Natural killer cell (primary cell): ENCODE results near the gene TMEM269. TPM values are rescaled to one million over a fixed set of nuclear protein-coding genes. Genes with fewer than 3 reads are reported as not detected.

Source experiments
- ATAC-seq, 3 donors: fragments of 150-1000 bp in 2 of 3; fragments of 200-7000 bp in 1 of 3; cut with Tn5 transposase; 1 replicate in 1 of 3; 2 replicates in 2 of 3; pipeline ENCODE4 v1.10.0; 2021; ENCODE audit warnings: mild to moderate bottlenecking in 2 of 3, moderate library complexity in 2 of 3
- DNase-seq, 2 donors: peaks; one replicate each; pipeline versions ENCODE4 v3.0.0 to v3.0.0-alpha.2; 2013 to 2021; ENCODE audit warnings: mixed read lengths in 1 of 2
- H3K27ac ChIP-seq: one replicate; pipeline ENCODE4 v1.5.1; 2013; ENCODE audit warnings: mild to moderate bottlenecking, low read length
- H3K27me3 ChIP-seq: one replicate; pipeline ENCODE4 v1.6.1; 2013; ENCODE audit warnings: low read length; ENCODE audit not compliant: control insufficient read depth, insufficient read depth
- H3K36me3 ChIP-seq: one replicate; pipeline ENCODE4 v1.6.1; 2013; ENCODE audit warnings: low read length; ENCODE audit not compliant: control insufficient read depth, insufficient read depth
- H3K4me1 ChIP-seq: one replicate; pipeline ENCODE4 v1.6.1; 2013; ENCODE audit warnings: low read length; ENCODE audit not compliant: control insufficient read depth, insufficient read depth
- H3K4me3 ChIP-seq: one replicate; pipeline ENCODE4 v1.5.1; 2013; ENCODE audit warnings: low read length
- H3K9me3 ChIP-seq: one replicate; pipeline ENCODE4 v1.6.1; 2013; ENCODE audit warnings: low read length; ENCODE audit not compliant: control insufficient read depth, insufficient read depth
- H3K27ac Mint-ChIP-seq, 2 donors: one replicate each; pipeline ENCODE4 v1.8.0; 2022; ENCODE audit warnings: mild to moderate bottlenecking in 2 of 2, mixed read lengths in 2 of 2, moderate library complexity in 1 of 2
- H3K27me3 Mint-ChIP-seq, 2 donors: one replicate each; pipeline ENCODE4 v1.8.0; 2022; ENCODE audit warnings: low read depth in 2 of 2, mixed read lengths in 2 of 2
- H3K36me3 Mint-ChIP-seq: one replicate; pipeline ENCODE4 v1.8.0; 2022; ENCODE audit warnings: mixed read lengths
- H3K4me1 Mint-ChIP-seq, 2 donors: one replicate each; pipeline ENCODE4 v1.8.0; 2022; ENCODE audit warnings: mixed read lengths in 2 of 2
- H3K4me3 Mint-ChIP-seq: one replicate; pipeline ENCODE4 v1.8.0; 2022; ENCODE audit warnings: mild to moderate bottlenecking, moderate library complexity, mixed read lengths
- H3K9me3 Mint-ChIP-seq, 2 donors: one replicate each; pipeline ENCODE4 v1.8.0; 2022; ENCODE audit warnings: mixed read lengths in 2 of 2
- CTCF ChIP-seq: fragments of 200-600 bp; IDR thresholded peaks from one replicate; pipeline ENCODE4 v1.8.0; 2022; ENCODE audit warnings: antibody characterized with exemption
- WGBS: methylation state at CpG from one replicate; pipeline ENCODE4 v1.1.7; 2013; ENCODE audit warnings: missing lambda C conversion rate; ENCODE audit not compliant: insufficient coverage; 5-methylcytosine and 5-hydroxymethylcytosine counted together
- intact Hi-C: fragments of 100-400 bp; cut with micrococcal nuclease; formaldehyde crosslinking; loops from one replicate; pipeline ENCODE4 v1.14.2; 2022
- total RNA-seq, 4 donors: library from RNA; stranded (reverse); fragments of 120-200 nt in 1 of 4; gene quantifications; one replicate each; pipeline versions ENCODE4 v1.2.3 to v1.2.4, GENCODE V29; 2013 to 2022

TMEM269 gene
- total RNA-seq, 3 donors from 2014 or later (not counting 1 experiment from before 2014, with no cell fraction given), result 0.18 to 1.4 (median 0.33) TPM

- Mint-ChIP-seq H3K27me3 (no peaks in the 10 kb centered on the region), H3K9me3 (no peaks in the 10 kb centered on the region), H3K4me3 (no peak overlapping the region), H3K27ac (no peak overlapping the region), H3K36me3 (no peaks in the 10 kb centered on the region), H3K4me1 (no peaks in the 10 kb centered on the region)
- Histone ChIP-seq H3K27me3 (no peaks in the 10 kb centered on the region), H3K27ac (no peak overlapping the region), H3K4me1 (no peaks in the 10 kb centered on the region), H3K4me3 (no peak overlapping the region), H3K36me3 (no peaks in the 10 kb centered on the region), H3K9me3 (no peaks in the 10 kb centered on the region)
- no peak for DNase-seq
- 88% methylated on average over 1 of the region's 3 CpGs for WGBS
- intact Hi-C loops, result no loop called here
- TF ChIP-seq CTCF, result no peak
- no peak for ATAC-seq
Observed at GRCh38 chr1:42797414-42797813, 12.6 kb downstream of the TMEM269 start.

- Mint-ChIP-seq H3K9me3 (no peaks in the 10 kb centered on the region), H3K4me3 (no peak overlapping the region), H3K27me3 (no peaks in the 10 kb centered on the region), H3K36me3 (no peaks in the 10 kb centered on the region), H3K27ac (no peak overlapping the region), H3K4me1 (no peaks in the 10 kb centered on the region)
- H3K27ac ChIP-seq, result no peak overlapping the region
- ATAC-seq, result no peak
- WGBS, result 87% methylated on average over 5 of the region's 5 CpGs
- no peaks in the 10 kb centered on the region for H3K27me3 ChIP-seq
- DNase-seq, result no peak
- no peaks in the 10 kb centered on the region for H3K36me3 ChIP-seq
- H3K9me3 ChIP-seq, result no peaks in the 10 kb centered on the region
- no peaks in the 10 kb centered on the region for H3K4me1 ChIP-seq
- intact Hi-C loops, result no loop called here
- TF ChIP-seq CTCF, result no peak
- no peak overlapping the region for H3K4me3 ChIP-seq
Observed at GRCh38 chr1:42797979-42798378, 13.2 kb downstream of the TMEM269 start.

GRCh38 chr1:42801832-42802473 lies 17.2 kb downstream of the TMEM269 start:
- Histone ChIP-seq H3K27ac (no peak overlapping the region), H3K4me1 (no peaks in the 10 kb centered on the region), H3K4me3 (no peak overlapping the region), H3K36me3 (no peaks in the 10 kb centered on the region), H3K27me3 (no peaks in the 10 kb centered on the region), H3K9me3 (no peaks in the 10 kb centered on the region)
- TF ChIP-seq CTCF, result no peak
- Mint-ChIP-seq H3K9me3 (no peaks in the 10 kb centered on the region), H3K4me3 (no peak overlapping the region), H3K27me3 (no peaks in the 10 kb centered on the region), H3K27ac (no peak overlapping the region), H3K4me1 (no peaks in the 10 kb centered on the region), H3K36me3 (no peaks in the 10 kb centered on the region)
- DNase-seq (no peak), ATAC-seq (no peak)
- 94% methylated on average over 7 of the region's 8 CpGs for WGBS
- intact Hi-C loops, result no loop called here

- Histone ChIP-seq H3K4me1 (no peaks in the 10 kb centered on the region), H3K27ac (no peak overlapping the region), H3K4me3 (no peak overlapping the region), H3K36me3 (no peaks in the 10 kb centered on the region), H3K9me3 (no peaks in the 10 kb centered on the region), H3K27me3 (no peaks in the 10 kb centered on the region)
- H3K27me3 Mint-ChIP-seq, result no peaks in the 10 kb centered on the region
- no peak overlapping the region for H3K4me3 Mint-ChIP-seq
- H3K4me1 Mint-ChIP-seq, result peaks cover 6% of the 10 kb centered on the region in 2 donors
- DNase-seq, result no peak
- intact Hi-C loops, result no loop called here
- H3K36me3 Mint-ChIP-seq, result no peaks in the 10 kb centered on the region
- H3K27ac Mint-ChIP-seq, result no peak overlapping the region
- no peak for ATAC-seq
- TF ChIP-seq CTCF, result no peak
- no peaks in the 10 kb centered on the region for H3K9me3 Mint-ChIP-seq
Observed at GRCh38 chr1:42806171-42806570, 21.4 kb downstream of the TMEM269 start.
